BJ (cell line): Measurements from ENCODE around the gene EPM2A. TPM values are rescaled to one million over a fixed set of nuclear protein-coding genes. Genes with fewer than 3 reads are reported as not detected.
"Not testable (repeated sequence)": the region's sequence is repeated elsewhere in the genome, so short reads cannot be mapped to it uniquely, and the experiment has no call there.

Source experiments
- CTCF ChIA-PET: fragments of 350-600 bp; formaldehyde crosslinking; extraction: SDS; loops from one replicate; lab custom pipeline; 2021; ENCODE audit warnings: antibody characterized with exemption, inconsistent platforms; lab: Yijun Ruan, JAX
- POLR2A ChIA-PET: fragments of 300-600 bp; sonication (Branson Sonifier 250); formaldehyde crosslinking; extraction: SDS; loops from one replicate; lab custom pipeline; 2021; ENCODE audit warnings: antibody characterized with exemption; lab: Charles Lee
- DNase-seq: peaks from one replicate; pipeline ENCODE4 v3.0.0-alpha.2; 2011; ENCODE audit warnings: low read depth
- H3K27me3 ChIP-seq: 2 replicates; pipeline ENCODE4 v1.6.0; 2011; ENCODE audit warnings: low read length; ENCODE audit not compliant: control insufficient read depth, insufficient read depth
- H3K36me3 ChIP-seq: 2 replicates; pipeline ENCODE4 v1.5.1; 2011; ENCODE audit warnings: low read length; ENCODE audit not compliant: control insufficient read depth, insufficient read depth
- H3K4me3 ChIP-seq: 2 replicates; pipeline ENCODE4 v1.5.1; 2011; ENCODE audit warnings: low read depth, mild to moderate bottlenecking, control low read depth, low read length
- CTCF ChIP-seq: IDR thresholded peaks from 2 replicates; pipeline ENCODE4 v1.5.1; 2011; ENCODE audit warnings: low read depth, mild to moderate bottlenecking, control low read depth, inconsistent platforms, low read length, moderate library complexity; ENCODE audit not compliant: insufficient read depth
- polyA plus RNA-seq: library from polyadenylated mRNA; depleted of rRNA; stranded (reverse); fragments of >200 nt; gene quantifications from 2 replicates; pipeline ENCODE4 v1.2.3, GENCODE V29; 2011

The EPM2A gene
- polyA plus RNA-seq, 1 experiment = 6.5 TPM

- DNase-seq = no peak
- H3K36me3 ChIP-seq = no peaks in the 10 kb centered on the region
- no peak overlapping the region for H3K4me3 ChIP-seq
- TF ChIP-seq CTCF = no peak
- ChIA-PET POLR2A (no interaction called here), CTCF (no interaction called here)
- H3K27me3 ChIP-seq = no peaks in the 10 kb centered on the region
Observed at GRCh38 chr6:145752638-145753037, 17.3 kb upstream of the EPM2A start.

- Histone ChIP-seq H3K27me3 (no peaks in the 10 kb centered on the region), H3K4me3 (no peak overlapping the region), H3K36me3 (no peaks in the 10 kb centered on the region)
- TF ChIP-seq CTCF = no peak
- peak; percentile 55 for DNase-seq
- ChIA-PET POLR2A (no interaction called here), CTCF (no interaction called here)
Observed at GRCh38 chr6:145749632-145750031, 14.3 kb upstream of the EPM2A start.

DNA sequence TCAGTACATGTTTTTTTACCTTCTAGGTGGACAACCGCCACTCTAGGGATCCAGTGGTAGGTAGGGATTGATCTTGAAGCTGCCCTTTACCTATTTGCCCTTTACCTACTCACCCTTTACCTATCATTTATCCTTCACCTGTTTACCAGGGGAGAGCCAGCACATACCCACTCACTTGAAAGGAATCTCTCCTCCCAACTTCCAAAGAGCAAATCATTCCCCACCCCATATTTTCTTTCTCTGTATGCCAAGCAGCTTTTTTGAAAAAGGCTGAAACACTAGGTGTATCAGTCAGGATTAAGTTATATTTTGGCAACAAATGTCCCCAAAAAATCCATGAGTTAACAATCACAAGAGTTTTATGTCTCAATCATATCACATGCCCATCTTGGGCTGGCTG, 10.5 kb upstream of the EPM2A start:
- no peak for TF ChIP-seq CTCF
- ChIA-PET POLR2A (interaction anchor here (0.6 kb wide), 1 partner anchor 155 kb away, joined by 3 read pairs; no protein-coding TSS in a partner anchor), CTCF (interaction anchor here (2.0 kb wide), 1 partner anchor 13 kb away, joined by 7 read pairs; no protein-coding TSS in a partner anchor)
- Histone ChIP-seq H3K27me3 (no peaks in the 10 kb centered on the region), H3K36me3 (no peaks in the 10 kb centered on the region), H3K4me3 (no peak overlapping the region)
- DNase-seq = no peak

DNA sequence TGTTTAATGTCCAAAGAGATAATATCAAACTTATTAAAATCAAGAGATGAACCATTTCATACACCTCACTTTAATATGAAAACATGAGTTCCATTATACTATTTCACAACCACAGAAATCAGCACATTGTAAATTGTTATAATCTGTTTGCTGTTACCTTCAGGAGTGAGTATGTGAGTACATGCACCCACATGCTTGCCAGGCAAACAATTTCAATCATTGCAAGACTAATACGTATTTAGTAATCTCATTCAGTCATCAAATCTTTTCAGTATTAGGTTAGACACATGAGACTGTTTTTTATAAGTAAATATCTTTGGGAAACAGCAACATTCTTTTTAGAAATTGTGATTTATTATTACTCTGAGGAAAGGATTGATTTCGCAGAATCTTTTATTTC, 9.3 kb upstream of the EPM2A start:
- TF ChIP-seq CTCF = no peak
- no peak overlapping the region for H3K4me3 ChIP-seq
- H3K27me3 ChIP-seq = no peaks in the 10 kb centered on the region
- H3K36me3 ChIP-seq = no peaks in the 10 kb centered on the region
- CTCF ChIA-PET = no interaction called here
- POLR2A ChIA-PET = no interaction called here
- DNase-seq = no peak

DNA sequence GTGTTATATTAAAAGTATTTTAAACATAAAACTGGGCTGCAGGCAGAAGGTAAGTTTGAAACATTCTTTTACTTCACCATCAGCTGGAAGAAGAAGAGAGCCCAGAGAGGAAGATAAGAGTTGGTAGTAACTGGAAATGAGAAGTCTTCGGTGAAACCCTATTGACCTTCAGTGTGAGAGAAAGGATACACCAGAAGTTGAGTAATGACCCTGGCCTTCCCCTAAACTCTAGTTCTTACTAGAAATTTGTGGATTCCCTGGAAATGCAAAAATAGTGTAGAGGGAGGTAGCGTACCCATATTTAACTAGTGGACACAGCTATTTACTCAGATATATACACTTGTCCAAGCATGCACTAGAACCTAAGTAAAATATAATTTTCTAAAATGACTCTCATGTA, 8.0 kb upstream of the EPM2A start:
- no peaks in the 10 kb centered on the region for H3K27me3 ChIP-seq
- no peak for DNase-seq
- POLR2A ChIA-PET = no interaction called here
- H3K4me3 ChIP-seq = no peak overlapping the region
- H3K36me3 ChIP-seq = no peaks in the 10 kb centered on the region
- CTCF ChIA-PET = no interaction called here
- no peak for TF ChIP-seq CTCF

DNA sequence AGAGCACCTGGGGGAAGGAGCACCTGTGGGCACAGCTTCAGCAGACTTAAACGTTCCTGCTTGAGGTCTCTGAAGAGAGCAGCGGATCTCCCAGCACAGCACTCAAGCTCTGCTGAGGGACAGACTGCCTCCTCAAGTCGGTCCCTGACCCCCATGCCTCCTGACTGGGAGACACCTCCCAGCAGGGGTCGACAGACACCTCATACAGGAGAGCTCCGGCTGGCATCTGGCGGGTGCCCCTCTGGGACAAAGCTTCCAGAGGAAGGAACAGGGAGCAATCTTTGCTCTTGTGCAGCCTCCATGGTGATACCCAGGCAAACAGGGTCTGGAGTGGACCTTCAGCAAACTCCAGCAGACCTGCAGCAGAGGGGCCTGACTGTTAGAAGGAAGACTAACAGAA, 7.2 kb upstream of the EPM2A start:
- H3K27me3 ChIP-seq, POLR2A ChIA-PET, CTCF ChIA-PET, DNase-seq, H3K36me3 ChIP-seq, H3K4me3 ChIP-seq: not testable (repeated sequence)

GRCh38 chr6:145739685-145740084, 4.4 kb upstream of the EPM2A start:
- POLR2A ChIA-PET = not testable (repeated sequence)

More at GRCh38 chr6:145739685-145740084, 4.4 kb upstream of the EPM2A start:
- DNase-seq, H3K4me3 ChIP-seq, H3K36me3 ChIP-seq, CTCF ChIA-PET, H3K27me3 ChIP-seq: not testable (repeated sequence)
